HCT116 (cell line): ENCODE data around the gene ATP8A2. TPM values are rescaled to one million over a fixed set of nuclear protein-coding genes. Genes with fewer than 3 reads are reported as not detected.

Experiments
- ATAC-seq: fragments of 200-7000 bp; cut with Tn5 transposase; 2 replicates; pipeline ENCODE4 v1.9.1; 2020; ENCODE audit warnings: mild to moderate bottlenecking, moderate library complexity
- BruUV-seq: library from RNA; stranded (reverse); fragments of 400-500 nt; replicated peaks from 2 replicates; lab custom pipeline; 2021; lab: Mats Ljungman, UMichigan
- CTCF ChIA-PET: fragments of 300-600 bp; sonication (Branson Sonifier 250); formaldehyde crosslinking; loops from one replicate; lab custom pipeline; 2021; ENCODE audit warnings: antibody characterized with exemption; lab: Charles Lee
- POLR2A ChIA-PET: fragments of 300-600, 350-600 bp; sonication (Branson Sonifier 250); formaldehyde crosslinking; loops from one replicate; lab custom pipeline; 2021; ENCODE audit warnings: antibody characterized with exemption; lab: Charles Lee
- RAD21 ChIA-PET, 2 experiments: fragments of 300-600 bp; sonication (Branson Sonifier 250); formaldehyde crosslinking; loops; one replicate each; lab custom pipeline; 2023; ENCODE audit warnings: low total read pairs in 2 of 2; ENCODE audit not compliant: uncharacterized antibody in 2 of 2, unreplicated experiment in 2 of 2, low non-redundant PET in 1 of 2; lab: Charles Lee
- DNase-seq: peaks from one replicate; pipeline ENCODE4 v3.0.0-alpha.2; 2010; ENCODE audit warnings: low read depth, low spot score
- H2AFZ ChIP-seq: fragments of 200-600 bp; shearing (Covaris generic), sonication (generic); 2 replicates; pipeline ENCODE4 v1.6.1; 2017; ENCODE audit warnings: low read depth, mixed run types, mixed read lengths, antibody characterized with exemption, low read length; ENCODE audit not compliant: poor library complexity, severe bottlenecking
- H3K27ac ChIP-seq: 2 replicates; pipeline ENCODE4 v1.5.1; 2012; ENCODE audit warnings: low read depth, low read length
- H3K27me3 ChIP-seq: fragments of 200-600 bp; sonication (generic); 2 replicates; pipeline ENCODE4 v1.6.1; 2016; ENCODE audit warnings: mixed run types, low read length, mixed read lengths; ENCODE audit not compliant: insufficient read depth
- H3K36me3 ChIP-seq, 2 experiments: fragments of 200-500 bp in 1 of 2; fragments of 200-600 bp in 1 of 2; sonication (Bioruptor generic) in 1 of 2; sonication (generic) in 1 of 2; 2 replicates each; pipeline versions ENCODE4 v1.5.1 to v1.6.1; 2014 to 2016; ENCODE audit warnings: low read length in 2 of 2, inconsistent platforms in 1 of 2, mixed read lengths in 1 of 2, mixed run types in 1 of 2; ENCODE audit not compliant: insufficient read depth in 2 of 2, control insufficient read depth in 1 of 2
- H3K4me1 ChIP-seq, 2 experiments: fragments of 200-600 bp in 1 of 2; sonication (generic) in 1 of 2; 2 replicates each; pipeline versions ENCODE4 v1.5.1 to v1.6.1; 2012 to 2017; ENCODE audit warnings: low read length in 2 of 2, inconsistent platforms in 1 of 2, mild to moderate bottlenecking in 1 of 2, mixed read lengths in 1 of 2, mixed run types in 1 of 2, moderate library complexity in 1 of 2; ENCODE audit not compliant: insufficient read depth in 2 of 2, control insufficient read depth in 1 of 2
- H3K4me2 ChIP-seq: fragments of 200-600 bp; sonication (generic); 2 replicates; pipeline ENCODE4 v1.6.1; 2017; ENCODE audit warnings: mixed run types, low read length, mixed read lengths
- H3K4me3 ChIP-seq, 2 experiments: fragments of 200-600 bp in 1 of 2; sonication (generic) in 1 of 2; replicated peaks in 1 of 2; 2 replicates each; pipeline ENCODE4 v1.5.1; 2011 to 2016; ENCODE audit warnings: low read length in 2 of 2, control low read depth in 1 of 2, low read depth in 1 of 2, mild to moderate bottlenecking in 1 of 2, mixed read lengths in 1 of 2, mixed run types in 1 of 2
- H3K79me2 ChIP-seq: fragments of 200-600 bp; sonication (generic); 2 replicates; pipeline ENCODE4 v1.6.1; 2017; ENCODE audit warnings: mild to moderate bottlenecking, mixed run types, low read length, moderate library complexity, mixed read lengths; ENCODE audit not compliant: insufficient read depth
- H3K9ac ChIP-seq: fragments of 200-600 bp; sonication (generic); 2 replicates; pipeline ENCODE4 v1.6.1; 2016; ENCODE audit warnings: low read length, mixed read lengths
- H3K9me2 ChIP-seq: fragments of 200-600 bp; sonication (generic), shearing (Covaris generic); 2 replicates; pipeline ENCODE4 v1.6.1; 2017; ENCODE audit warnings: mixed run types, mild to moderate bottlenecking, moderate library complexity; ENCODE audit not compliant: insufficient read depth
- H3K9me3 ChIP-seq, 2 experiments: fragments of 200-500 bp in 1 of 2; fragments of 200-600 bp in 1 of 2; sonication (Bioruptor generic) in 1 of 2; sonication (generic) in 1 of 2; 2 replicates each; pipeline ENCODE4 v1.6.1; 2014 to 2017; ENCODE audit warnings: low read length in 2 of 2, mixed read lengths in 2 of 2, inconsistent platforms in 1 of 2, low read depth in 1 of 2, mild to moderate bottlenecking in 1 of 2, mixed run types in 1 of 2, moderate library complexity in 1 of 2; ENCODE audit not compliant: control insufficient read depth in 1 of 2, insufficient read depth in 1 of 2
- H4K20me1 ChIP-seq: fragments of 200-600 bp; sonication (generic), shearing (Covaris generic); 2 replicates; pipeline ENCODE4 v1.6.1; 2017; ENCODE audit warnings: mixed run types, mild to moderate bottlenecking, moderate library complexity; ENCODE audit not compliant: insufficient read depth
- ELF1 ChIP-seq: IDR thresholded peaks from 2 replicates; pipeline ENCODE4 v1.6.1; 2012; ENCODE audit warnings: low read depth, borderline replicate concordance
- FOSL1 ChIP-seq: IDR thresholded peaks from 2 replicates; pipeline ENCODE4 v1.6.1; 2012; ENCODE audit warnings: low read depth
- REST ChIP-seq: IDR thresholded peaks from 2 replicates; pipeline ENCODE4 v1.6.1; 2012; ENCODE audit warnings: low read depth
- SRF ChIP-seq: IDR thresholded peaks from 2 replicates; pipeline ENCODE4 v1.6.1; 2012; ENCODE audit warnings: low read depth
- TCF7L2 ChIP-seq: IDR thresholded peaks from 2 replicates; pipeline ENCODE4 v1.7.0; 2011; ENCODE audit warnings: borderline replicate concordance, inconsistent platforms; ENCODE audit not compliant: insufficient read depth, insufficient read length; ENCODE audit errors: extremely low read depth
- YY1 ChIP-seq: IDR thresholded peaks from 2 replicates; pipeline ENCODE4 v1.6.1; 2011; ENCODE audit warnings: low read length, low read depth, moderate library complexity, mild to moderate bottlenecking; ENCODE audit not compliant: insufficient replicate concordance; ENCODE audit errors: extremely low read depth
- ZBTB33 ChIP-seq: IDR thresholded peaks from 2 replicates; pipeline ENCODE4 v1.6.1; 2011; ENCODE audit warnings: mild to moderate bottlenecking, low read length, moderate library complexity; ENCODE audit not compliant: insufficient replicate concordance; ENCODE audit errors: extremely low read depth
- ZFX ChIP-seq: fragments of 450-650 bp; IDR thresholded peaks from 2 replicates; pipeline ENCODE4 v1.6.1; 2017
- intact Hi-C: fragments of 100-400 bp; cut with micrococcal nuclease; formaldehyde crosslinking; loops from 2 replicates; pipeline ENCODE4 v1.10.0; 2022
- total RNA-seq: library from RNA; stranded (reverse); gene quantifications from one replicate; pipeline ENCODE4 v1.2.1, GENCODE V29; 2021; ENCODE audit not compliant: unreplicated experiment

Gene ATP8A2
- total RNA-seq, 1 experiment from 2014 or later, result not detected

DNA sequence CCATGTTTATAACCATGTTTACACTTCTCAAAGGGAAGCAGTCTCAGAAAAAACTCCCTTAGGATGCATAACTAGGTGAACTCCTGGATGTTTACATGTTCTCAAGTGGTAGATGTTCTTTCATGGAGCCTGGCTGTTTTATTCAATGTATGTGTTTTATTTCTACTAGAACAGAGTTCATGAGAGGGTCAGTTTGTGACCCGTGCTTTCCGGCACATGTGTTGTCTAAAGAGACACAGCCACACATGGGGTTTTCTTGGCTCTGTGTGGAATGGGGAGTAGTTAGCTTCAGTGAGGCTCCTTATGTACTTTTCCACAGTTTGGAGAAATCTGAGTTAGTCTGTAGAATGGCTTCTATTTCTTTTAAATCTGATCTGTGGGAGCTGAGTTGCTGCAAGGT lies 60.9 kb downstream of the ATP8A2 start:
- Histone ChIP-seq H3K9me2 (no peaks in the 10 kb centered on the region), H4K20me1 (no peaks in the 10 kb centered on the region), H3K4me1 (no peaks in the 10 kb centered on the region), H3K4me3 (no peak overlapping the region), H3K79me2 (no peaks in the 10 kb centered on the region), H3K4me2 (no peak overlapping the region), H3K9ac (no peak overlapping the region), H3K9me3 (no peaks in the 10 kb centered on the region), H3K36me3 (no peaks in the 10 kb centered on the region), H2AFZ (no peak overlapping the region), H3K27me3 (peaks cover 39% of the 10 kb centered on the region), H3K27ac (no peak overlapping the region)
- BruUV-seq, result no TSS peak
- ChIA-PET POLR2A (no interaction called here), RAD21 (no interaction called here), CTCF (no interaction called here)
- no peak for TF ChIP-seq ZBTB33
- TF ChIP-seq REST, result no peak
- TF ChIP-seq ZFX, result no peak
- TF ChIP-seq SRF, result no peak
- TF ChIP-seq TCF7L2, result no peak
- no peak for TF ChIP-seq YY1
- no peak for TF ChIP-seq ELF1
- no peak for TF ChIP-seq FOSL1
- DNase-seq (no peak), ATAC-seq (no peak)
- intact Hi-C loops, result no loop called here
